SK-N-SH (cell line): Measurements from ENCODE around the gene ZNF75A. TPM values are rescaled to one million over a fixed set of nuclear protein-coding genes. Genes with fewer than 3 reads are reported as not detected.
"Not testable (repeated sequence)": the region's sequence is repeated elsewhere in the genome, so short reads cannot be mapped to it uniquely, and the experiment has no call there.

Experiments used
- CTCF ChIA-PET: fragments of 300-600, 350-600 bp; formaldehyde crosslinking; extraction: SDS; loops from one replicate; lab custom pipeline; 2021; lab: Yijun Ruan, JAX
- POLR2A ChIA-PET: fragments of 350-600 bp; sonication (Branson Sonifier 250); formaldehyde crosslinking; extraction: SDS; loops from one replicate; lab custom pipeline; 2020; ENCODE audit warnings: antibody characterized with exemption, inconsistent platforms; lab: Yijun Ruan, JAX
- DNase-seq: peaks from one replicate; pipeline ENCODE4 v3.0.0; 2012
- H2AFZ ChIP-seq: fragments of 200-600 bp; sonication (generic); 2 replicates; pipeline ENCODE4 v1.8.1; 2016; ENCODE audit warnings: antibody characterized with exemption, mild to moderate bottlenecking, low read depth
- H3F3A ChIP-seq: fragments of 200-600 bp; sonication (generic); replicated peaks from 2 replicates; pipeline ENCODE3; 2016; ENCODE audit warnings: antibody characterized with exemption, mild to moderate bottlenecking; ENCODE audit not compliant: insufficient read depth
- H3K27ac ChIP-seq, 2 experiments: fragments of 200-500 bp in 1 of 2; fragments of 200-600 bp in 1 of 2; sonication (Bioruptor generic) in 1 of 2; sonication (generic), shearing (Covaris generic) in 1 of 2; 2 replicates each; pipeline versions ENCODE4 v1.5.1 to v1.6.1; 2014 to 2016; ENCODE audit warnings: low read depth in 2 of 2, inconsistent platforms in 1 of 2, low read length in 1 of 2, mild to moderate bottlenecking in 1 of 2, mixed read lengths in 1 of 2
- H3K27me3 ChIP-seq: fragments of 200-600 bp; sonication (generic), shearing (Covaris generic); 2 replicates; pipeline ENCODE4 v1.6.1; 2016; ENCODE audit warnings: mixed run types; ENCODE audit not compliant: insufficient read depth
- H3K36me3 ChIP-seq, 2 experiments: fragments of 200-500 bp in 1 of 2; fragments of 200-600 bp in 1 of 2; sonication (Bioruptor generic) in 1 of 2; sonication (generic) in 1 of 2; replicated peaks in 1 of 2; 2 replicates each; pipeline versions ENCODE3 to v1.5.1; 2014 to 2016; ENCODE audit warnings: low read length in 1 of 2, mild to moderate bottlenecking in 1 of 2; ENCODE audit not compliant: insufficient read depth in 2 of 2, control insufficient read depth in 1 of 2
- H3K4me1 ChIP-seq, 2 experiments: fragments of 200-500 bp in 1 of 2; fragments of 200-600 bp in 1 of 2; sonication (Bioruptor generic) in 1 of 2; sonication (generic), shearing (Covaris generic) in 1 of 2; 2 replicates each; pipeline versions ENCODE4 v1.5.1 to v1.6.1; 2014 to 2016; ENCODE audit warnings: low read depth in 1 of 2, low read length in 1 of 2, mixed run types in 1 of 2; ENCODE audit not compliant: insufficient read depth in 2 of 2, control insufficient read depth in 1 of 2
- H3K4me2 ChIP-seq: fragments of 200-600 bp; sonication (generic), shearing (Covaris generic); 2 replicates; pipeline ENCODE4 v1.6.1; 2017; ENCODE audit warnings: mixed run types
- H3K4me3 ChIP-seq, 2 experiments: fragments of 200-500 bp in 1 of 2; fragments of 200-600 bp in 1 of 2; sonication (Bioruptor generic) in 1 of 2; sonication (generic), shearing (Covaris generic) in 1 of 2; 2 replicates each; pipeline versions ENCODE4 v1.5.1 to v1.8.1; 2014 to 2016; ENCODE audit warnings: low read depth in 2 of 2, inconsistent platforms in 1 of 2, low read length in 1 of 2, mild to moderate bottlenecking in 1 of 2, mixed read lengths in 1 of 2, moderate library complexity in 1 of 2
- H3K79me2 ChIP-seq: fragments of 200-600 bp; sonication (generic); 2 replicates; pipeline ENCODE4 v1.8.1; 2017; ENCODE audit warnings: mild to moderate bottlenecking; ENCODE audit not compliant: insufficient read depth
- H3K9ac ChIP-seq: fragments of 200-600 bp; sonication (generic); 2 replicates; pipeline ENCODE4 v1.6.1; 2017; ENCODE audit warnings: mixed run types
- H3K9me2 ChIP-seq: fragments of 200-600 bp; sonication (generic); 2 replicates; pipeline ENCODE4 v1.6.1; 2017; ENCODE audit warnings: mixed run types
- H3K9me3 ChIP-seq: fragments of 200-600 bp; sonication (generic); 2 replicates; pipeline ENCODE4 v1.6.1; 2017; ENCODE audit warnings: mixed run types, mild to moderate bottlenecking, moderate library complexity
- H4K20me1 ChIP-seq: fragments of 200-600 bp; sonication (generic); 2 replicates; pipeline ENCODE4 v1.6.1; 2017; ENCODE audit warnings: mild to moderate bottlenecking, mixed run types; ENCODE audit not compliant: insufficient read depth
- CTCF ChIP-seq: fragments of 200-600 bp; sonication (generic); IDR thresholded peaks from 2 replicates; pipeline ENCODE4 v1.6.1; 2017; ENCODE audit warnings: antibody characterized with exemption, mild to moderate bottlenecking, moderate library complexity
- FOXJ3 ChIP-seq: sonication (generic); formaldehyde crosslinking; IDR thresholded peaks from 2 replicates; pipeline ENCODE4 v1.5.1; 2020; ENCODE audit warnings: mild to moderate bottlenecking, missing genetic modification reagents
- GABPA ChIP-seq: IDR thresholded peaks from 2 replicates; pipeline ENCODE4 v1.4.0; 2012; ENCODE audit warnings: low read depth, mild to moderate bottlenecking
- JUND ChIP-seq: IDR thresholded peaks from 2 replicates; pipeline ENCODE4 v1.4.0; 2012
- MEF2A ChIP-seq: IDR thresholded peaks from 2 replicates; pipeline ENCODE4 v1.4.0; 2012; ENCODE audit warnings: low read depth, borderline replicate concordance
- NRF1 ChIP-seq: IDR thresholded peaks from 2 replicates; pipeline ENCODE4 v1.6.1; 2012; ENCODE audit warnings: low read depth, mild to moderate bottlenecking, low read length
- RCOR1 ChIP-seq: fragments of 150-350 bp; IDR thresholded peaks from 2 replicates; pipeline ENCODE4 v1.6.1; 2017; ENCODE audit warnings: antibody characterized with exemption, low read length
- SIN3A ChIP-seq: IDR thresholded peaks from 2 replicates; pipeline ENCODE4 v1.6.1; 2012; ENCODE audit warnings: low read depth, mild to moderate bottlenecking, low read length, moderate library complexity, borderline replicate concordance
- TEAD4 ChIP-seq: IDR thresholded peaks from 2 replicates; pipeline ENCODE4 v1.4.0; 2012; ENCODE audit warnings: mild to moderate bottlenecking, borderline replicate concordance; ENCODE audit not compliant: insufficient read depth
- ZBTB33 ChIP-seq: IDR thresholded peaks from 2 replicates; pipeline ENCODE4 v1.4.0; 2012; ENCODE audit warnings: low read depth, borderline replicate concordance
- WGBS: methylation state at CpG from one replicate; pipeline ENCODE4 v1.1.6; 2017; ENCODE audit warnings: low lambda C conversion rate; 5-methylcytosine and 5-hydroxymethylcytosine counted together
- polyA plus RNA-seq, 3 experiments: library from polyadenylated mRNA; depleted of rRNA; stranded (reverse); fragments of >200 nt; gene quantifications; 2 replicates each; pipeline ENCODE4 v1.2.3, GENCODE V29; 2012

Gene ZNF75A
- polyA plus RNA-seq, 1 of the 3 experiments (the other 2 are of a cell fraction), result 7.2 TPM

- TF ChIP-seq ZBTB33, result no peak
Observed at GRCh38 chr16:3268294-3268693, 37.0 kb upstream of the ZNF75A start (continued).

GRCh38 chr16:3270718-3271117 is 34.6 kb upstream of the ZNF75A start:
- H3K4me1 ChIP-seq, H3K27ac ChIP-seq, H3F3A ChIP-seq, H3K4me3 ChIP-seq, H3K36me3 ChIP-seq, DNase-seq, H3K9me2 ChIP-seq, H3K4me2 ChIP-seq, POLR2A ChIA-PET, H3K9me3 ChIP-seq, H3K9ac ChIP-seq, H3K27me3 ChIP-seq, H2AFZ ChIP-seq, H4K20me1 ChIP-seq, H3K79me2 ChIP-seq, CTCF ChIA-PET: not testable (repeated sequence)
- WGBS, result 61% methylated on average over 4 of the region's 5 CpGs

- WGBS, result 46% methylated on average over 22 of the region's 22 CpGs
- H3K9me2 ChIP-seq, H3K79me2 ChIP-seq, H3K9ac ChIP-seq, H3K4me1 ChIP-seq, DNase-seq, H3K9me3 ChIP-seq, H3K4me2 ChIP-seq, H3K27ac ChIP-seq, H3K4me3 ChIP-seq, H4K20me1 ChIP-seq, POLR2A ChIA-PET, CTCF ChIA-PET, H3K36me3 ChIP-seq, H2AFZ ChIP-seq, H3F3A ChIP-seq: not testable (repeated sequence)
- H3K27me3 ChIP-seq, result peaks cover 10% of the 10 kb centered on the region; the same call in 1 of the 2 replicates
Observed at GRCh38 chr16:3271281-3271680, 34.0 kb upstream of the ZNF75A start.

GRCh38 chr16:3274490-3274889 is 30.8 kb upstream of the ZNF75A start:
- Histone ChIP-seq H3K4me1 (no peaks in the 10 kb centered on the region), H3K36me3 (no peaks in the 10 kb centered on the region), H3K27ac (no peak overlapping the region), H3K4me3 (no peak overlapping the region), H3K9me3 (no peaks in the 10 kb centered on the region), H3K4me2 (no peak overlapping the region), H3F3A (peaks cover under 1% of the 10 kb centered on the region), H3K9ac (no peak overlapping the region), H3K9me2 (no peaks in the 10 kb centered on the region), H3K27me3 (peaks cover 24% of the 10 kb centered on the region; the same call in 1 of the 2 replicates), H4K20me1 (no peaks in the 10 kb centered on the region), H2AFZ (no peak overlapping the region), H3K79me2 (no peaks in the 10 kb centered on the region)
- ChIA-PET CTCF (no interaction called here), POLR2A (no interaction called here)
- no peak for TF ChIP-seq ZBTB33
- TF ChIP-seq GABPA, result no peak
- no peak for TF ChIP-seq FOXJ3
- TF ChIP-seq TEAD4, result no peak
- no peak for TF ChIP-seq NRF1
- TF ChIP-seq JUND, result no peak
- no peak for TF ChIP-seq RCOR1
- TF ChIP-seq CTCF, result no peak
- TF ChIP-seq SIN3A, result no peak
- no peak for TF ChIP-seq MEF2A
- WGBS, result 24% methylated on average over 4 of the region's 4 CpGs
- no peak for DNase-seq
